ENCODE results near the gene METAP2.

GRCh38 chr12:95439461-95440230 is 34.3 kb upstream of the METAP2 start:
- TF ChIP-seq POLR2A (IDR thresholded peaks at IDR 0.05) (no peak), CTCF (IDR thresholded peaks at IDR 0.05) (no peak)
